GM06990 (cell line): ENCODE data around the gene CDC42BPB.

ENCODE experiments used
- DNase-seq: peaks from one replicate; pipeline ENCODE4 v3.0.0-alpha.2; 2011; ENCODE audit not compliant: insufficient read length; ENCODE audit errors: extremely low read depth
- H3K27me3 ChIP-seq: replicated peaks from 2 replicates; pipeline ENCODE4 v1.6.0; 2011; ENCODE audit warnings: low read length; ENCODE audit not compliant: control insufficient read depth, insufficient read depth
- H3K36me3 ChIP-seq: 2 replicates; pipeline ENCODE4 v1.5.1; 2011; ENCODE audit warnings: low read length; ENCODE audit not compliant: control insufficient read depth, insufficient read depth
- H3K4me3 ChIP-seq: replicated peaks from 2 replicates; pipeline ENCODE4 v1.5.1; 2011; ENCODE audit warnings: low read depth, mild to moderate bottlenecking, control low read depth, low read length
- TF ChIP-seq, protein P1 (sequence below): IDR thresholded peaks from 2 replicates; pipeline ENCODE4 v1.5.1; 2011; ENCODE audit warnings: low read length, control low read depth, mild to moderate bottlenecking, inconsistent platforms; ENCODE audit not compliant: insufficient read depth, poor library complexity, severe bottlenecking

CDC42BPB gene

DNA sequence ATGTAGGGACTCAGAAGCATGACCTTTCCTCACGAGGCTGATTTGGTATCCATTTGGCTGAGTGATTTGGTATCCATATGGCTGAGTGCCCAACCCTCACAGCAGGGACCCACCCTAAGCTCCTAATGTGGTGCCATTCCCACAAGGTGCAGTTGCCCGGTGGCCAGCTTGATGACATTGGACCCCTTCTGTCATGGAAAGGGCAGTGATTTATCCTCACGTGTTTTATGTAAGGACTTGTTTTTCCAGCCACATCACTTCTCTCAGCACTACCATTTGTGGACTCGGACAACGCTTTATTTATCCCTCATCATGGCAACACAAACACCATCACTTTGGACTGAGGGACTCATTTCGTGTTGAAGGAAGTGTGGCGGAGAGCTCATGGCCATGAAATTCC is 8.5 kb upstream of the CDC42BPB start:
- Histone ChIP-seq H3K4me3 (no peak overlapping the region), H3K27me3 (no peaks in the 10 kb centered on the region; the same call in 1 of the 2 replicates), H3K36me3 (no peaks in the 10 kb centered on the region)
- TF ChIP-seq, protein P1, sequence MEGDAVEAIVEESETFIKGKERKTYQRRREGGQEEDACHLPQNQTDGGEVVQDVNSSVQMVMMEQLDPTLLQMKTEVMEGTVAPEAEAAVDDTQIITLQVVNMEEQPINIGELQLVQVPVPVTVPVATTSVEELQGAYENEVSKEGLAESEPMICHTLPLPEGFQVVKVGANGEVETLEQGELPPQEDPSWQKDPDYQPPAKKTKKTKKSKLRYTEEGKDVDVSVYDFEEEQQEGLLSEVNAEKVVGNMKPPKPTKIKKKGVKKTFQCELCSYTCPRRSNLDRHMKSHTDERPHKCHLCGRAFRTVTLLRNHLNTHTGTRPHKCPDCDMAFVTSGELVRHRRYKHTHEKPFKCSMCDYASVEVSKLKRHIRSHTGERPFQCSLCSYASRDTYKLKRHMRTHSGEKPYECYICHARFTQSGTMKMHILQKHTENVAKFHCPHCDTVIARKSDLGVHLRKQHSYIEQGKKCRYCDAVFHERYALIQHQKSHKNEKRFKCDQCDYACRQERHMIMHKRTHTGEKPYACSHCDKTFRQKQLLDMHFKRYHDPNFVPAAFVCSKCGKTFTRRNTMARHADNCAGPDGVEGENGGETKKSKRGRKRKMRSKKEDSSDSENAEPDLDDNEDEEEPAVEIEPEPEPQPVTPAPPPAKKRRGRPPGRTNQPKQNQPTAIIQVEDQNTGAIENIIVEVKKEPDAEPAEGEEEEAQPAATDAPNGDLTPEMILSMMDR, result no peak
- DNase-seq, result no peak

- Histone ChIP-seq H3K27me3 (no peaks in the 10 kb centered on the region; the same call in 1 of the 2 replicates), H3K36me3 (no peaks in the 10 kb centered on the region), H3K4me3 (no peak overlapping the region)
- TF ChIP-seq, protein P1, result no peak
- DNase-seq, result no peak
Observed at GRCh38 chr14:103064978-103065377, 7.6 kb upstream of the CDC42BPB start.

DNA sequence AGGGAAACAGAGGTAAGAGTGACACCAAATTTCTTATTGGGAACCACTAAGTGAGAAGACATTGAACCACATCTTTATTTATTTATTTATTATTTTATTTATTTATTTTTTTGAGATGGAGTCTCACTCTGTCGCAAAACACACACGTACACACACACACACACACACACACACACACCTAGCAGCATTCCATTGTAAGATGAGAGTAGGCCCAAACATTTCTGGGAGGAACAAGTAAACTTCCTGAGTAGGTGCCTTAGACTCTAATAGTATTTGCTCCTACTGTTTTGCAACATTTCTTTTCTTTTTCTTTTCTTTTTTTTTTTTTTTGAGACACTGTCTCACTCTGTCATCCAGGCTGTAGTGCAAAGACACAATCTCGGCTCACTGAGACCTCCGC is 7.1 kb upstream of the CDC42BPB start:
- Histone ChIP-seq H3K27me3 (no peaks in the 10 kb centered on the region; the same call in 1 of the 2 replicates), H3K4me3 (no peak overlapping the region), H3K36me3 (no peaks in the 10 kb centered on the region)
- DNase-seq, result no peak
- TF ChIP-seq, protein P1, result no peak

GRCh38 chr14:103061482-103061976 is 4.2 kb upstream of the CDC42BPB start:
- DNase-seq, result no peak
- H3K4me3 ChIP-seq, result no peak overlapping the region
- TF ChIP-seq, protein P1, result no peak
- no peaks in the 10 kb centered on the region for H3K36me3 ChIP-seq
- no peaks in the 10 kb centered on the region for H3K27me3 ChIP-seq

- no peak for DNase-seq
- Histone ChIP-seq H3K4me3 (no peak overlapping the region), H3K27me3 (no peaks in the 10 kb centered on the region), H3K36me3 (no peaks in the 10 kb centered on the region)
- TF ChIP-seq, protein P1, result no peak
Observed at GRCh38 chr14:103059556-103059955, 2.2 kb upstream of the CDC42BPB start.
